Measurements from ENCODE around the gene ZNRF3.
"Not testable (repeated sequence)": the region's sequence is repeated elsewhere in the genome, so short reads cannot be mapped to it uniquely, and the experiment has no call there.

The ZNRF3 gene

GRCh38 chr22:29070490-29070889, 187.1 kb downstream of the ZNRF3 start:
- DNase-seq (ENCODE audit: low read depth): no peak

GRCh38 chr22:29071261-29072045, 188.1 kb downstream of the ZNRF3 start:
- DNase-seq (ENCODE audit: low read depth): no peak

GRCh38 chr22:29072193-29072978, 189.0 kb downstream of the ZNRF3 start:
- no peak for DNase-seq (ENCODE audit: low read depth)

GRCh38 chr22:29072979-29073617, 189.7 kb downstream of the ZNRF3 start, which contains the start of gene KREMEN1:
KREMEN1 (plus strand) TSS chr22:29073035; CDS start chr22:29073131, 96 bp downstream.
- DNase-seq (ENCODE audit: low read depth): no peak

- no peak for DNase-seq (ENCODE audit: low read depth)
These were observed 190.4 kb downstream of the ZNRF3 start for GRCh38 chr22:29073618-29074275.

- DNase-seq (ENCODE audit: low read depth): no peak
These were observed 191.0 kb downstream of the ZNRF3 start for GRCh38 chr22:29074276-29074772.

GRCh38 chr22:29078036-29078868, 194.9 kb downstream of the ZNRF3 start:
- no peak for DNase-seq (ENCODE audit: low read depth)

GRCh38 chr22:29078869-29079207, 195.5 kb downstream of the ZNRF3 start:
- DNase-seq (ENCODE audit: low read depth): no peak

- no peak for DNase-seq (ENCODE audit: low read depth)
These were observed 196.0 kb downstream of the ZNRF3 start for GRCh38 chr22:29079218-29079901.

GRCh38 chr22:29080106-29080975, 197.0 kb downstream of the ZNRF3 start:
- DNase-seq (ENCODE audit: low read depth): no peak

GRCh38 chr22:29081517-29082236, 198.3 kb downstream of the ZNRF3 start:
- DNase-seq (ENCODE audit: low read depth): no peak

GRCh38 chr22:29082826-29083545, 199.6 kb downstream of the ZNRF3 start:
- DNase-seq (ENCODE audit: low read depth): no peak

- not testable (repeated sequence) for DNase-seq (ENCODE audit: low read depth)
These were observed 200.2 kb downstream of the ZNRF3 start for GRCh38 chr22:29083576-29083932.

GRCh38 chr22:29083933-29084591, 200.7 kb downstream of the ZNRF3 start:
- DNase-seq (ENCODE audit: low read depth): no peak

GRCh38 chr22:29087012-29087411, 203.6 kb downstream of the ZNRF3 start:
- no peak for DNase-seq (ENCODE audit: low read depth)

GRCh38 chr22:29088809-29089208, 205.4 kb downstream of the ZNRF3 start:
- DNase-seq (ENCODE audit: low read depth): no peak

- DNase-seq (ENCODE audit: low read depth): no peak
These were observed 206.1 kb downstream of the ZNRF3 start for GRCh38 chr22:29089507-29089906.

- DNase-seq (ENCODE audit: low read depth): no peak
These were observed 206.7 kb downstream of the ZNRF3 start for GRCh38 chr22:29090039-29090438.

Measured in GM04503 (cell line).